PFSK-1 (cell line): ENCODE data around the gene S100A3.

ENCODE experiments used
- POLR2AphosphoS5 ChIP-seq: IDR thresholded peaks from 2 replicates; pipeline ENCODE4 v1.6.1; 2012; ENCODE audit warnings: low read depth, mild to moderate bottlenecking, control low read depth, low read length, moderate library complexity
- REST ChIP-seq, 2 experiments: IDR thresholded peaks; 2 replicates each; pipeline versions ENCODE4 v1.6.1 to v1.8.0; 2011 to 2012; ENCODE audit warnings: low read depth in 2 of 2, low read length in 2 of 2, control low read depth in 1 of 2, inconsistent platforms in 1 of 2, mild to moderate bottlenecking in 1 of 2, moderate library complexity in 1 of 2; ENCODE audit not compliant: insufficient read depth in 1 of 2
- TAF1 ChIP-seq: IDR thresholded peaks from 2 replicates; pipeline ENCODE4 v1.6.1; 2012; ENCODE audit warnings: low read length, control low read depth, borderline replicate concordance; ENCODE audit not compliant: insufficient read depth

GRCh38 chr1:153542956-153543711, 5.9 kb downstream of the S100A3 start:
- TF ChIP-seq POLR2AphosphoS5 (no peak), REST (IDR thresholded peaks at IDR 0.05; ENCODE audit: insufficient read depth in 1 of 2, low read depth in 2 of 2, low read length in 2 of 2) (no peak), TAF1 (no peak)
